NCI-H146 treated with DMSO at 0.1 percent for 48 hours (cell line): ENCODE measurements around the gene EXOSC9.
A peak's percentile ranks its signal among the peaks of the same experiment; 100 is the strongest.
"Not testable (repeated sequence)": the region's sequence is repeated elsewhere in the genome, so short reads cannot be mapped to it uniquely, and the experiment has no call there.

ENCODE experiments used
- DNase-seq: peaks from one replicate; lab custom pipeline; 2025; ENCODE audit not compliant: unreplicated experiment; lab: John Stamatoyannopoulos, UW

Gene EXOSC9

GRCh38 chr4:121800961-121801714 is at the start of gene EXOSC9:
Gene EXOSC9 (plus strand): TSS chr4:121801323. CDS start chr4:121801425, 102 bp downstream.
- DNase-seq, result peak; percentile 65

DNA sequence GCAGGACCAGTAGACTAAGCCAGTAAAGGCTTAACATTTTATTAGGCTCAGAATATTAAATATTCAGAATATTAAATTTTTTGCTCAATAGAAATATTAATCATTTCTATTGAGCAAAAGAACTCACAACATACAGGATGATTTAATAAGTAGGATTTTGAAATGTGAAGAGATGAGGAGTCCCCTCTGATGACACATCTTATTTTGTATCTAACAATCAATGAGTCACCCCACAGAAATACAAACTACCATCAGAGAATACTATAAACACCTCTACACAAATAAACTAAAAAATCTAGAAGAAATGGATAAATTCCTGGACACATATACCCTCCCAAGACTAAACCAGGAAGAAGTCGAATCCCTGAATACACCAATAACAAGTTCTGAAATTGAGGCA is 49.0 kb upstream of the EXOSC9 start:
- DNase-seq, result not testable (repeated sequence)

GRCh38 chr4:121758925-121759568 is 42.1 kb upstream of the EXOSC9 start:
- no peak for DNase-seq

GRCh38 chr4:121760205-121760604 is 40.9 kb upstream of the EXOSC9 start:
- DNase-seq, result no peak

GRCh38 chr4:121764303-121764701 is 36.8 kb upstream of the EXOSC9 start:
- DNase-seq, result no peak

- DNase-seq, result no peak
Measured at GRCh38 chr4:121764702-121765367, 36.3 kb upstream of the EXOSC9 start, which contains the start of gene SMIM43. Gene SMIM43 (minus strand): TSS chr4:121765164. CDS start chr4:121765105, 59 bp downstream.

DNA sequence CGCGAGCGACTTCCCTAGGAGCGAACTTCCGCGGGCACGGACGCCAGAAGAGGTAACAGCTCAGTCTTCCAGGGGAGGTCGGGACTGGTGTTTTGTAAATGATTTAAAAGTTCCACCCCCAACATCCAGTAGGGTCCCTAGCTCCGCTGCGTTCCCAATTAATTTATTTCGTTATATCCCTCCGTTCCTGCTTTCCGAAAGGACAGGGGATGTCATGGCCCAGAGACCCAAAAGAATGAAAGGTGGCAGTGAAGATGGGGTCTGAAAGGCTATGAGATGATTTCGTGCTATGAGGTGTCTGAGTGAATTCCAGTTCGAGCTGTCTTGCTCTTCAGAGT is 35.8 kb upstream of the EXOSC9 start:
- DNase-seq, result no peak

DNA sequence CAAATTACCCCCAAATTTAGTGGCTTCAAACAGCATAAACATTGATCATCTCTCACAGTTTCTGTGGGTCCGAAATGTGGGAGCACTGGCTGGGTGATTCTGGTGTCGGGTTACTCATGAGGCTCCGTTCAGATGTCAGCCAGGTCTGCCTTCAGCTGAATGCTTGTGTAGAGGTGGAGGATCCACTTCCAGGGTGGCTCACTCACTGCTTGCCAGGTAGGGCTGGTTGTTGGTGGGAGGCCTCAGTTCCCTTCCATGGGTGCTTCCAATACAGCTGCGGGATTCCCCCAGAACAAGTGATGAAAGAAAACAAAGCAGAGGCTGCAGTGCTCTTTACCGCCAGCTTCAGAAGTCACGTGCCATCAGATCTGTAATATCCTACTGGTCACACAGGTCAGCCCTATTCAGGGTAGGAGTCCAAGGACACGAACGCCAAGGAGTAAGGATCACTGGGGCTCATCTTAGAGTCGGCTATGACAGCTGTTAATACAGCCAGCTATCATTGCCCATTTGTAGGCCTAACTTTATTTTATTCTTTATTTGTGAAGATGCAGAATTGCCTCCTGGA is 35.1 kb upstream of the EXOSC9 start:
- DNase-seq, result no peak

DNA sequence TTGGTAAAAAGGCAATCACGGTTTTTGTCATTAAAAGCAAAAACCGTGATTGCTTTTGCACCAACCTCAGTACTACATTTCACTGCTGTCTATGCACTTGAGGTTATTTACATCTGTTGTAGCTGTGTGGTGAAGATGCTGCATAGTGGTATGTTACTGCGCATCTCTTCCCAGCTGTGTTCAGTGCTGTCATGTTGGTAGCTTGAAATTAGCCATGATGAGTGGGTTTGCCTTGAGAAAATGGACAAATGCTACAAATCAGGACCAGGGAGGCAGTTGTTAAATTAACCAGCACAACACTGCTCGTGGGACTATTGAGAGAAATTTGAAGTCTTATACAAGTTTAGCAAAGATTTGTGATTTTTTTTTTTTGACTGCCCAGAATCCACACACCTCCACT is 34.0 kb upstream of the EXOSC9 start:
- DNase-seq, result no peak

GRCh38 chr4:121769341-121769740 is 31.8 kb upstream of the EXOSC9 start:
- no peak for DNase-seq

GRCh38 chr4:121771869-121772268 is 29.3 kb upstream of the EXOSC9 start:
- no peak for DNase-seq

- DNase-seq, result no peak
Measured at GRCh38 chr4:121773883-121774282, 27.2 kb upstream of the EXOSC9 start.

DNA sequence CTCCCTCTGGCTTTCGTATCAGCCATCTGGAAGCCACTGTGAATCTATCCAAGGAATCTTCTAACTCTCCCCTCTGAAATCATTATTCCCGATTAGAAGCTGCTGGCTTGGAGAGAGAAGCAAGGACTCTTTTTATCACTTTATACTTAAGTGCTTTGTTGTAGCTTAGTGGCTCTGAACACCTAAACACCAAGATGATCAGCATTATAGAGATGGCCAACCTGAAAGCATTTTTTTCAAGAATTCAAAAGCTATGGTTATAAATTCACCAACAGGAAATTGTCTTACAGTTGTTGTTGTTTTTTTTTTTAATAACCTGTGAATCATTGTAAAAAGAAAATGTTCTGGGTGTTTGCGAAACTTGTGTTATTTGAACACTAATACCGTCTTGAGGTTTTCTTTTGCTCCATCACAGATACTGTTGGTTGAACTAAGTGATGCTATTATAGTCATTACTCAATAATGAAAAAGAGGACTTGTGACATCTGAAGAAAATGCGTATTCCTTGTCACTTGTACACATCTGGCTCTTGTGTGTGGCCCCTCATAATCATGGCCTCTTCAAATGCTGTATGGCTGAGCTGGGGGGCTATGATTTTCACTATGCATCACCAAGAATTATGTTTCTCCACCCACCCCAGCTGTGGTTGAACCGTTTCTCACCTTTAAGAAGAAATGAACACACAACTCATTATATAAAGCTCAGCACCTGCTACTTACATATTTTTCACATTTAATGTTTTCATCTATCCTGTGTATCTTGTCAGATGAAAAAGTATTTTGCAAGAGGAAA is 24.3 kb upstream of the EXOSC9 start:
- DNase-seq, result no peak

DNA sequence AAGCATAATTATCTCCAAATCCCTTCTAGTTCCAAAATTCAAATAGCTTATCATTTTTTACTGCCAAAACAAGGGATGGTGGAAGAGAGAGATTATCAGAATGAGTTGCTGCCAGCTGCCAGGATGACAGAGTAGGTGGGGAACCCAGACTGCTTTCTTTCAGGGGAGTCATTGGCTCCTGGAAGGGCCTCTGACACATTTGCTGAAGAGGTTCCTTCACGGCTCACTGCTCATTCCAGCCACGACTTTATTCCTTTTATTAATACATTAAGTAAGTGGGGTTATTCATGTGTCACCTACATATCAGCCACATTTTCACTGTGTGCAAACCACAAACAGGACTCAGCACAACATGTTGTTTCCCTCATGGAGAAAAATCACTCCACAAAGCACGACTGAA is 23.5 kb upstream of the EXOSC9 start:
- DNase-seq, result no peak

- DNase-seq, result no peak
Measured at GRCh38 chr4:121778991-121779628, 22.0 kb upstream of the EXOSC9 start.

DNA sequence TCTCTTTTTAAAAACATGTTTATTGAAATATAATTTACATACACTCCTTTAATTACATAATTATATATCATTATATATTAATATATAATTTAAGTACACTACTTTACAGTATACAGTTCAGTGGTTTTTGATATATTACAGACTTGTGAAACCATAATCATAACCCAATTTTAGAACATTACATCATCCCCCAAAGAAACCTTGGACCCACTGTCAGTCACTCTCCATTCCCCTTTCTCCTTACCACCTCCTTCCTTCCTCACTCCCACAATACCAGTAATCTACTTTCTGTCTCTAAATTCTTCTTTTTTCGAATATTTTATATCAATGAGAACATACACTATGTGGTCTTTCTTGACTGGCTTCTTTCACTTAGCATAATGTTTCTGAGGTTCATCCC is 17.9 kb upstream of the EXOSC9 start:
- DNase-seq, result no peak

DNA sequence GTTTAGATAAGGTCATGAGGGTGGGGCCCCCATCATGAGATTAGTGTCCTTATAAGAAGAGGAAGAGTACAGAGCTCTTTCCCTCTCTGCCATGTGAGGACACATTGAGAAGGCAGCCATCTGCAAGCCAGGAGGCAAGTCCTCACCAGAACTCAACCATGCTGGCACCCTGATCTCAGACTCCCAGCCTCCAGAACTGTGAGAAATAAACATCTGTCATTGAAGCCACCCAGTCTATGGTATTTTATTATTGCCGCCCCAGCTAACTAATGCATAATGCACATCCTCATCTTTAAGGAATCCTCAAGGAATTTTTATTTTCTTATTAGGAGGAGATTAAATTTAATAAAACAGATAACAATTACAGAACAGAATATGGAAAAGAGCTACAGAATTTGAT is 16.7 kb upstream of the EXOSC9 start:
- no peak for DNase-seq

GRCh38 chr4:121784975-121785374 is 16.1 kb upstream of the EXOSC9 start:
- no peak for DNase-seq

DNA sequence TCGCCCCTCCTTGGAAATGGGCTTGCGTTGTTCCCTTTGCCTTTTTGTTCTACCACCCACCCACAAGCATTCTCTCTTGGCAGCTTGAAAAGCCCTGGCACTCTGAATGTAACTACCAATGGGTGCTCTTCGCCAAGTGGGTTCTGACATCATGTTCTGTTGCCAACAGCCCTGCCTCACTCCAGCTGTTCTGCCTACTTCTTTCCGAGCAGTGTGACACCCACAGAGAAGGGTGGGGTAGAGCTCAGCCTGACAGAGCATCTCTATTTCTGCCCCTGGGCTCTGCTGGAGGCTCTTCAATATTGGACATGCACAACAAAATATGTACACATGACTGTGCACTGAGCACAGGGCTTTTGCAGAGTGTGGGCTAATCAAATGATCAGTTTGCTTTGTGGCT is 15.6 kb upstream of the EXOSC9 start:
- no peak for DNase-seq

DNA sequence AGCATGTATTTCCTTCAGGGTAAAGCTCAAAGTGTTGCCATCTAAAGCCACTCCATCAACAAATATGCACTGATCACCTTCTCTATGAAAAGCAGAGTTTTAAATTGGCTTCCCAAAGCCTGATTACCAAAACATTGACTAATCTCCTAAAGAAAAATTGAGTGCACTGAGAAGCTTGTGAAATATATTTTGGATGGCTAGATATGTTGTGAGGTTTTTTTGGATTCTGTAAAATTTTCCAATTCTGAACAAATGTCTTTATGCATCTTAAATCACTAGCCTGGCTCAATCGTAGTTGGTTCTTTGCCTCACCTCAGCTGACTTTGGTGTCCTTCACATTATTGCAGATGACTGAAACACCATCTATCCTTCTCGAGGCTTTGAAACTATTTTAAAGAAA is 14.9 kb upstream of the EXOSC9 start:
- DNase-seq, result no peak

DNA sequence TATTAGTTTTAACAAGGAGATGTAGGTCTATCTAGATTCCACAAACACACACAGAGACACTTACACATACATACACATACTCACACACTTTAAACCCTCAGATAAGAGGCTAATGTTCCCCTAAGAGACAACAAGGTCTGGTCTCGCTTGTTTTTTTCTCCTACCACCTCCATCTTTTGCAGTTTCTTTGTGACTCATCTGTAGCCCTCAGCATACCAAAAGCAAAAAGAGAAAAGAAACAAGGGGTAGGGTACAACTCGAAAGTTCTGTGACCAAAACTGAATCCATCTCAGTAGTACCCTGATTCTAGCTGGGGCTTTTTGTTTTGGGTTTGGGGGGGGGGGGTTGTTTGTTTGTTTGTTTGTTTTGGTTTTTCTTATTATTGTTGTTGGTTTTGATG is 12.2 kb upstream of the EXOSC9 start:
- DNase-seq, result no peak
